T47D (cell line): ENCODE data around the gene UROC1.
A peak's percentile ranks its signal among the peaks of the same experiment; 100 is the strongest.

Experiments used
- DNase-seq, 2 experiments: peaks; one replicate each; pipeline versions ENCODE4 v3.0.0 to v3.0.0-alpha.2; 2011 to 2012; ENCODE audit warnings: low read depth in 1 of 2, low spot score in 1 of 2
- JUND ChIP-seq: IDR thresholded peaks from 2 replicates; pipeline ENCODE4 v1.6.1; 2012; ENCODE audit warnings: low read depth
- in situ Hi-C: cut with HindIII; loops from 2 replicates; pipeline ENCODE4 v1.10.0; 2016; ENCODE audit warnings: low sequenced_read_pairs, low pct_unique_long_range_greater_than_20kb

Gene UROC1

DNA sequence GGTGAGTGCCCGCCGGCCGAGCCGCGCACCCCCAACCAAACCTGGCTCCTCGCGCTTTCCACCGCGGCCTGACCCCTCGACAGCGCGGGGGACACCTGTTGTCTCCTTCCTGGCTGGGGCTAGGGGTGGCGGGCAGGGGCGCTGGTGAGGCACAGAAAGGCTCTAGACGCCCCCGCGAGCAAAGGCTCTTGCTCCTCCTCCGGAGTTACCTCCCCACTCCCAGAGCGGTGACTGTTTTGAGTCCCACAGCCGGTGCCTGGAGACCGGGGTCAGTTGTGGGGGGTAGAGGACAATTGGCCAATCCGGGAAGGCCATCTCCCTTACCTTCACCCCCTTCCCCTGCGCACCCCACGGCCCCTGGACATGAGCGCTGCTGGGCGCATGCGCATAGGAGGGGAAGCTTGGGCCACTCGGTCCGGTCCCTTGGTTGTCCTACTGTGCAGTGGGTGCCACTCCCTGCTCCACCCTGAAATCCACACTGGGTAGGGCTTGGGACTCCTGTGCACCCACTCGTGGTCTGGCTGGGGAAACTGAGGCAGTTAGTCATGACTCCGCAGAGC lies 6.9 kb upstream of the UROC1 start:
- in situ Hi-C loops: no loop called here
- no peak for DNase-seq
- no peak for TF ChIP-seq JUND

- DNase-seq: peak; percentile 60 to 63
- no peak for TF ChIP-seq JUND
- in situ Hi-C loops: no loop called here
Observed at GRCh38 chr3:126523745-126524428, 6.3 kb upstream of the UROC1 start, which contains the start of gene CHST13. TSS of gene CHST13 (plus strand) at chr3:126524155. CDS start at chr3:126524333, 178 bp downstream.

DNA sequence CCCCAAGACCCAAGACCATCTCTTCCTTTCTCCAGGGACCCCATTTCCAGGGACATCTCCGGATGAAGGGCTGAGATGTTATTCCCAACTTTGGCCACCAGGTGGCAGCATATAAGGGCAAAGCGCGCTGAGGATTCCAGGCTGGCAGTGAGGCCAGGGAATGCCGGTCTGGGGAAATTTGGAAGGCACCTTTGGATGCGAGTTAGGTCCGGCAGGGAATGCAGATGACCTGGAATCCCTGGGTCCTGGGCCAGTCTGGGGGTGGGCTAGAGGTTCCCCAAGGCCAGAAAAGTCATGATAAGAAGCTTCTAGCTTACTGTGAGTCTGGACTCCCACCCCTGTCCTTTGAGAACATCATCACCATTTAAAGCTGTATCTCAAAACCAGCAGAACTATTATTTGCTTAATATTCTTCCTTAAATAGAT lies 4.8 kb upstream of the UROC1 start:
- no peak for TF ChIP-seq JUND
- peak; percentile 59 to 81 for DNase-seq
- in situ Hi-C loops: no loop called here

GRCh38 chr3:126521122-126521891 lies 3.7 kb upstream of the UROC1 start:
- no peak for TF ChIP-seq JUND
- in situ Hi-C loops: no loop called here
- no peak for DNase-seq

DNA sequence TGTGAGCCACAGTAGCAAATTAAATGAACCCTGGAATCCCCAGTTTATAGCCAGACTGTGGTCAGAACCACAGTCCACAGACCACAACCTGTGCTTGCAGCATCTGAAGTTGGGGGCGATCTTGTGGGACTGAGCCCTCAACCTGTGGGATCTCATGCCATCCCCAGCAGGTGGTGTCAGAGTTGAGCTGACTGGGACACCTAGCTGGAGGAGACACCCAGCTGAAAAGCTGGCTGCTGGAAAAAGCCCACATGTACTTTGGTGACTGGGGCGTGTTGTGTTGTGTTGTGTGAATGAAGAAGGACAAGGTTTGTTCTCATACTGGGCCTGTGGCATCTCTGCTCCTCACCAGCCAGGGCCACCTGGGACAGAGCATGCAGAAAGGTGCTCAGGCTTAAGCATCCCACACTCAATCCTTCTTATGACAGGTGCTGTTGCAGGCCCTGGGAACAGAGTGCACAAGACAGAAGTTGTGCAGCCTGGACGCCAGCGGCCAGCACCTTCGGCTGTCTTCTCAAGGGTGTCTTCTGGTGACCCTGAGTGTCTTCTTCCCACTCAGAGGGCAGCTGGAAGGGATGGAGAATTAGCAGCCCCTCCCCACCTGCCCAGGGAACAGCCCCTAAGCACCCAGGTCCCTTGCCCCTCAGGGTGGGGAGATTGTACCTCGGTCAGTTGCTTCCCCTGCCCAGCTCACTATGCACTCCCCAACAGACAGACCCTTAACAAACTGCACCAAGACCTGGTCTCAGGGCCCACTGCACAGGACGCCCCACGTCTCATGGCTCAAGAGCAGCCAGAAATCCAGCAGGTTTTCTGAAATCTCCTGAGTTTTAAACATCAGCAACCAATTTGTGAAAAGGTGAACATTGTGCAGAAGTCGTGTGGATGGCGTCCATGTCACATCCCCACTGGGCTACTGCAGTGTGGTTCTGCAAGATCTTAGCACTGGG lies 2.2 kb upstream of the UROC1 start:
- in situ Hi-C loops: no loop called here
- DNase-seq: peak in 1 of 2 experiments; percentile 20
- TF ChIP-seq JUND: no peak

DNA sequence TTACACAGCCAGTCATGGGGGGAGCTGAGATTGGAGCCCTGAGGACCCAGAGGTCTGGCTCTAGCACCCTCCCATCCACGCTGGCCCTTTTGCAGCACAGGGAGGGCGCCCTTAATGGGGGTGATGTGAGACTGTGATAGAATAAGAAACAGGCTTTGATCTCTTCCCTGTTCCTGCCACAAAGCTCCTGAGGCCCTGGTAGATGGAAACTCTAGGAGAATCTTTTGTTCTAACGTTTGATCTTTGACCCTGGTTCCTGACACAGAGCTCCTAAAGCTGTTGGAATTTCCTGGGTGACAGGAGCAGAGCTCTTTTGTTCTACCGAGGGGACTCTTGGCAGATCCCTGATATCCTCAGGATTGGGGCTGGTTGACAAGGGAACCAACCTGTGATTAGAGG lies 1.2 kb upstream of the UROC1 start:
- DNase-seq: no peak
- in situ Hi-C loops: no loop called here
- TF ChIP-seq JUND: no peak

DNA sequence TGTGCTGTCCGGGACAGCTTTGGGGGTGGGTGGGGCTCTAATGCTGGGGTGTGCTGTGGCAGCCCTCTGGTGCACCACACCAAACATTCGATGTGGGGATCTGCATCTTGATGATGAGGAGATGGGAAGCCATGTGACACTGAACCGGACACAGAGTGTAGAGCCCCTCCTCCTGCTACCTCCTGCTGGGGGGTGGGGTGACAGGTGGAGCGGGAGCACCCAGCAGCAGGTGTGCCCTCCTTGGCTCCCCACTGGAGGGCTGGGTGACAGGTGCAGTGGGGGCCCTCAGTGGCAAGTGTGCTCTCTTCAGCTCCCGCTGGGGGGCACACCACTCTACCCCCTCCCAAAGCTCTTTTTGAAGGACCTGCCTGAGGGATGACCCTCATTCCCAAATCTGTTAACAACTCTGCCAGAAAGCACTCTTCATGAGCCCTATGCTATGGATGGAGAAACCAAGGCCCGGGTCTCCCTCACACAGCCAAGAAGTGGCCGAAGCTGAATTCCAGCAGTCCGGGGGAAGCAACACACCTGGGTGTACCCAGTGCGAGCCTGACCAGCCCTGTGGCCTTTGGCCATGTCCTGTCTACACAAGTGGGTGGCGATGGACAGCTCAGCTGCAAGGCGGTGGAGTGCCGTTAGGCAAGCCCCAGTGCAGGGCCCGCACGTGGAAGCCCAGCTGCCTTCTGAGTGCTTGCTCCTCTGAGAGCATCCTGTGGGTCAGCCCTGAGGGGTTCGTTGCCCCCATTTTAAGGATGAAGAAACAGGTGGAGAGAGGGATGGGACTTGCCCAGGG lies 609 bp upstream of the UROC1 start:
- no peak for DNase-seq
- no peak for TF ChIP-seq JUND
- in situ Hi-C loops: no loop called here

DNA sequence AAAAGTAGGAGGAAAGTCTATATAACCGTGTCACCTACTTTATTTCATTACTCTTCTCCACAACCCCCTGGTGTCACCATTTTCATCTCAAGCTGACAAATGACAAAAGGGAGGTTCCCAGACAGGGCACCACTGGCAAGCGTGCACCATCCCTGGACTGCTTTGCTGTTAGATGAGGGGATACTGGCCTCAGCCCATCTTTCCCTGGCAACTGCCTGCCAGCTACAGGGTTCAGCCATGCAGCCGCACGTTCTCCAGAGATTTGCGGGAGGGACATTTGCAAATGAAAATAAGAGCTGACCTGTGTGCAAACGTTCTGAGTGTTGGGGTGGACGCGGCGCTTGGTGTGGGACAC lies 660 bp downstream of the UROC1 start:
- TF ChIP-seq JUND: no peak
- DNase-seq: no peak
- in situ Hi-C loops: no loop called here

DNA sequence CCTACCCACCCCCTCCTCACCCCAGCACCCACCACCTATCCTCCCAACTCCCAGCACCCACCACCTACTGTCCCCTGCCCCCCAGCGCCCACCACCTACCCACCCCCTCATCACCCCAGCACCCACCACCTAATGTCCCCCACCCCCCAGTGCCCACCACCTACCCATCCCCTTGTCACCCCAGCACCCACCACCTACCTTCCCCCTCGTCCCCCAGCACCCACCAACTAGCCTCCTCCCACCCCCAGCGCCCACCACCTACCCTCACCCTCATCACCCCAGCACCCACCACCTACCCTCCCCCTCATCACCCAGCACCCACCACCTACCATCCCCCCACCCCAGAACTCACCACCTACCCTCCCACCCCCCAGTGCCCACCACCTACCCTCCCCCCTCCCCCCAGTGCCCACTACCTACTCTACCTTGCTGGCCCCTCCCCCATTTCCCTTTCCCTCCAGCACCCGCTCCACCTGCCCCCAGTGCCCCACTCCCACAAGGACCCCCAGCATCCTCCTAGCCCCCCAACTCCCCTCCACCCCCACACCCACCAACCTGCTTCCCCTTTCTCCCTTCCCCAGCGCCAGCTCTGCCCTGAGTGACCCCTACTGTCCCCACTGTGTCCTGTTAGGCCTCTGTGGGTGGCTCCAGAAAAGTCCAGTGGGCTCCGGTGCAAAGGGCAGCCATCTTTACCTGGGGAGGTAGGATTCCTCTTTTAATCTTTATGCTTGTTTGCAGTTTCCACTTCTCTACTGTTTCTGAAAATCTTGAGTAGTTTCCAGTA lies 1.2 kb downstream of the UROC1 start:
- DNase-seq: no peak
- no peak for TF ChIP-seq JUND
- in situ Hi-C loops: no loop called here

DNA sequence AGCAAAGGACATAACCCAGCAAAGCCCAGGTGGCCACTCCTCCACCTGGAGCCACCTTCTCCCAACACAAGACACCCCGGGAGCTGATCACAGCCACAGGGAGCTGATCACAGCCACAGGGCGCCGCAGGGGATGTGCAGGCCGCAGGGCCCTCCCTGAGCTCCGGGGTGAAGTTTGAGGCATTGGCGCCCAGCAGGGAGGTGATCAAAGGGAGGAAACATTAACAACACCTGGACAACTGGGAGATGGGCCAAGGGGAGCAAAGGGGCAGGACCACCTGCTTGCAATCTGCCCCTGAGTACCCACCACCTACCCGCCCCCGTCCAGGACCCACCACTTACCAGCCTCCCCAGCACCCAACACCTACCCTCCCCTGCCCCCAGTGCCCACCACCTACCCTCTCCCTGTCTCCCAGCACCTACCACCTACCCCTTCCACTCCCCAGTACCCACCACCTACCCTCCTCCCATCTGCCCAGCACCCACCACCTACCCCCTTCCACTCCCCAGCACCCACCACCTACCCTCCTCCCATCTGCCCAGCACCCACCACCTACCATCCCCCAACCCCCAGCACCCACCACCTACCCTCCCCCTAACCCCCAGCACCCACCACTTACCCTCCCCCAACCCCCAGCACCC lies 2.4 kb downstream of the UROC1 start:
- no peak for DNase-seq
- in situ Hi-C loops: no loop called here
- TF ChIP-seq JUND: no peak

DNA sequence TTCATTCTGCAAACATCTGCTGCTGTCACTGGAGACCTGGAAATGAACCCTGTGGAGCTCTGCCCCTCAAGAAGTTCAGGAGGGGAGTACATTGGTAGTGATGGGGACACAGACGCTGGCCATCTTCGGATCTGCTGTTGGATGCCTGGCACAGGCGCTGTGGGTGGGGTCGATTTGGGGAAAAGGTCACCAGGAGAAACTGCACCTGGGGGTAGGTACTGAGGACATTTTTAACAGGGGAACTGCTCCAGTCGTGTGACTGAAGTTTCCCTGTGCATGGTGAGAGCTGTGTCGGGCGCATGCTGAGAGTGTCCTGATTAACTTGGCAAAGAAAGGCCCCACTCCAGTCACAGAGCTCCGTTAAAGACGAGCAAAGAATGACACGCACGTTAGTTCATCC lies 3.4 kb downstream of the UROC1 start:
- in situ Hi-C loops: no loop called here
- DNase-seq: no peak
- TF ChIP-seq JUND: no peak
